CD1c-positive myeloid dendritic cell (primary cell): Measurements from ENCODE around the gene FZR1.
A peak's percentile ranks its signal among the peaks of the same experiment; 100 is the strongest.
"Not testable (repeated sequence)": the region's sequence is repeated elsewhere in the genome, so short reads cannot be mapped to it uniquely, and the experiment has no call there.

Source experiments
- DNase-seq: peaks from one replicate; pipeline ENCODE4 v3.0.0-alpha.2; 2016; ENCODE audit errors: extremely low spot score

FZR1 gene

GRCh38 chr19:3573858-3574637 is 67.9 kb downstream of the FZR1 start:
- peak; percentile 98 for DNase-seq

- no peak for DNase-seq
Measured at GRCh38 chr19:3575260-3575741, 69.2 kb downstream of the FZR1 start.

GRCh38 chr19:3575949-3576673 is 70.0 kb downstream of the FZR1 start:
- DNase-seq, result no peak

GRCh38 chr19:3576696-3577443 is 70.8 kb downstream of the FZR1 start:
- DNase-seq, result peak; percentile 53

- DNase-seq, result no peak
Measured at GRCh38 chr19:3577723-3578344, 71.7 kb downstream of the FZR1 start.

GRCh38 chr19:3578390-3578789 is 72.3 kb downstream of the FZR1 start:
- no peak for DNase-seq

GRCh38 chr19:3580156-3580934 is 74.2 kb downstream of the FZR1 start:
- peak; percentile 79 for DNase-seq

GRCh38 chr19:3581792-3582191 is 75.7 kb downstream of the FZR1 start:
- not testable (repeated sequence) for DNase-seq

GRCh38 chr19:3584036-3584802 is 78.1 kb downstream of the FZR1 start:
- DNase-seq, result not testable (repeated sequence)

DNA sequence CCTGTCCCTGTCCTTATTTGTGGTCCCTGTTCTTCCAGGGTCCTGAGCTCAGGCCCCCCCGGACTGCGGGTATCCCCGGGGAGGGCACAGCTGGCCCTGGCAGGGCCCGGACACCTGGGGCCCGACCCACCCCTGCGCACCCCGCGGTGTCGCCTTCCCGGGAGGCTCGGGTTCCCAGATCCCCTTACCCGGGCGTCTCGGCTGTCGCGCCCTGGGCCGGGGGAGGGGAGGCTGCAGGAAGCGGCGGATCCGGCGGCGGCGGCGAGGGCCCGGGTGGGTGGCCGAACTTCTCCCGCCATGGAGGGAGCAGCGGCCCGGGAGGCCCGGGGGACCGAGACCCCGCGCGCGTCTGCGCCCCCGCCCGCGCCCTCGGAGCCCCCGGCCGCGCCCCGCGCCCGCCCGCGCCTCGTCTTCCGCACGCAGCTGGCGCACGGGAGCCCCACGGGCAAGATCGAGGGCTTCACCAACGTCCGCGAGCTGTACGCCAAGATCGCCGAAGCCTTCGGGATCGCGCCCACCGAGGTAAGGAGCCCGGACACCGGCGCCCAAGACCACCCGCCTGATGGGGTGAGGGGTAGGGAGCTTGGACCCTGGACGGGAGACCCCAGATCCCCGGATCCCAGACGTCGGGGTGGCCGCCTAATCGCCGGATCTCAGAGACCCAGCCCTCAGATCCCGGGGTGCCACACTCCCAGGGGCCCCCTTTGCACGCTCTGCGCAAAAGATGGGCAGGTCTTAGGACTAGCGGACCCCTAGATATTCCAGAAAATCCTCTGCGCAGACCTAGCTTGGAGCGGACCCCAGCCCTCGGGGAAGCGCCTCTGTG is 79.4 kb downstream of the FZR1 start, which contains the start of gene GIPC3:
Gene GIPC3 (plus strand): TSS at position 178 of the 826 bp plus-strand sequence. CDS start 120 bp downstream, at position 298.
- DNase-seq, result peak; percentile 28

- DNase-seq, result no peak
Measured at GRCh38 chr19:3586127-3586626, 80.1 kb downstream of the FZR1 start.

DNA sequence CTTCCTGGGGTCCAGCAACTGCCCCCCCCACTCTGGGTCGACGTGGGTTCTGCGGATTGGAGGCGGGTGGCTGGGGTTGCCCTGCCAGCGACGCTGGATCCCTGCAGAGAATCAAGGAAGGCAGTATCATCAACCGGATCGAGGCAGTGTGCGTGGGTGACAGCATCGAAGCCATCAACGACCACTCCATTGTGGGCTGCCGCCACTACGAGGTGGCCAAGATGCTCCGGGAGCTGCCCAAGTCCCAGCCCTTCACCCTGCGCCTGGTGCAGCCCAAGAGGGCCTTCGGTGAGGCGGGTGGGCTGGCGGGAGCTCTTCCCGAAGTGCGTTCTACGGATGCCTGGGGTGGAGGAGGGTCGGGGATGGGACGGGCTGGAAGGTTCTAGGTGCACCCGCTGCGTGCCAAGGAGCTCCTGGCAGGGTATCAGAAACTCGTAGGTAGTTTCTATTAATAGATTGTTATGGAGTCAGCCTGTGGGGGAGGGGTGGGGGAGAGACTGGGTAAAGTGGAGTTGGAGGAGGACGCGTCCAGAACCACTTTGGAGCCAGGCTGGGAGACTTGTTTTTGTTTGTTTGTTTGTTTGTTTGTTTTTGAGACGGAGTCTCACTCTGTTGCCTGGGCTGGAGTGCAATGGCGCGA is 80.7 kb downstream of the FZR1 start:
- no peak for DNase-seq
